ENCODE results near the gene NCOA4. TPM values are rescaled to one million over a fixed set of nuclear protein-coding genes. Genes with fewer than 3 reads are reported as not detected.

NCOA4 gene
- total and polyA plus RNA-seq, 2 of the 4 experiments (the other 2 are of a cell fraction): 62.2 to 188 TPM

DNA sequence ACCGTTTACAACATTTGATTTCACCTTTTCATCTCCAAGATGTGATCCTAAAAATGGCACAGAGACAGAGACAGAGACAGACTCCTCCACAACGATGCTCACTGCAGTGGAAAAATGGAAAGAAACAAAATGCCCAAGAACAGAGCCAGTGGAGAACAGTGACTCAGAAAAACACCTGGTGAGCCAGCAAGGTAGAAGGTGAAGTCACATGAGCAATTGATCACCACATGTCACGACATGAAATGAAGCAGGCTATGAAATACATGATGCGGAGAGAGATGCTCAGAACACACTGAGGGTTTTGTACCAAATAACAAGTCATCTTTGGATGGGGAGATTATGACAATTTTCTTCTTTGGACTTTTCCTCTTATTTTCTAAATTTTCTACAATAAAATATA lies 12.1 kb upstream of the NCOA4 start:
- BruUV-seq (replicated peaks): no TSS peak
- no peak overlapping the region for H2BK20ac ChIP-seq (ENCODE audit: low read depth, low read length)
- no peak overlapping the region for H3K9ac ChIP-seq (ENCODE audit: low read depth, low read length)
- no peak overlapping the region for H2BK5ac ChIP-seq (ENCODE audit: low read depth, low read length, poor library complexity, severe bottlenecking)
- no peaks in the 10 kb centered on the region for H4K20me1 ChIP-seq (ENCODE audit: insufficient read depth, low read length)
- H3K4me1 ChIP-seq (ENCODE audit: control insufficient read depth, insufficient read depth, low read length): no peaks in the 10 kb centered on the region
- in situ Hi-C loops (cut with MboI; ENCODE audit: low sequenced_read_pairs) (no loop called here), intact Hi-C loops (cut with micrococcal nuclease) (no loop called here), dilution Hi-C loops (cut with HindIII; ENCODE audit: low sequenced_read_pairs, unreplicated experiment) (no loop called here)
- H2BK15ac ChIP-seq (ENCODE audit: low read depth, low read length): no peak overlapping the region
- H3K27me3 ChIP-seq (ENCODE audit: control insufficient read depth, insufficient read depth, low read length): peaks cover 23% of the 10 kb centered on the region
- H2BK120ac ChIP-seq (ENCODE audit: low read depth, low read length): no peak overlapping the region
- ATAC-seq (ENCODE audit: low read depth): no peak
- TF ChIP-seq FOS (IDR thresholded peaks at IDR 0.05; ENCODE audit: low read depth, low read length) (no peak), RAD21 (IDR thresholded peaks at IDR 0.05; ENCODE audit: low read length) (no peak), NFE2L2 (IDR thresholded peaks at IDR 0.05; ENCODE audit: low read depth, low read length) (no peak), SMC3 (IDR thresholded peaks at IDR 0.05; ENCODE audit: low read depth, low read length) (no peak), MAFK (IDR thresholded peaks at IDR 0.05; ENCODE audit: low read depth, low read length) (no peak), CEBPB (IDR thresholded peaks at IDR 0.05; ENCODE audit: low read depth, low read length) (no peak), BHLHE40 (IDR thresholded peaks at IDR 0.05; ENCODE audit: low read depth, low read length) (no peak), CHD1 (IDR thresholded peaks at IDR 0.05; ENCODE audit: low read depth, low read length) (no peak), RCOR1 (IDR thresholded peaks at IDR 0.05; ENCODE audit: insufficient replicate concordance, low read length) (no peak), MXI1 (IDR thresholded peaks at IDR 0.05; ENCODE audit: borderline replicate concordance, low read depth, low read length) (no peak)
- TF ChIP-seq, protein P1, sequence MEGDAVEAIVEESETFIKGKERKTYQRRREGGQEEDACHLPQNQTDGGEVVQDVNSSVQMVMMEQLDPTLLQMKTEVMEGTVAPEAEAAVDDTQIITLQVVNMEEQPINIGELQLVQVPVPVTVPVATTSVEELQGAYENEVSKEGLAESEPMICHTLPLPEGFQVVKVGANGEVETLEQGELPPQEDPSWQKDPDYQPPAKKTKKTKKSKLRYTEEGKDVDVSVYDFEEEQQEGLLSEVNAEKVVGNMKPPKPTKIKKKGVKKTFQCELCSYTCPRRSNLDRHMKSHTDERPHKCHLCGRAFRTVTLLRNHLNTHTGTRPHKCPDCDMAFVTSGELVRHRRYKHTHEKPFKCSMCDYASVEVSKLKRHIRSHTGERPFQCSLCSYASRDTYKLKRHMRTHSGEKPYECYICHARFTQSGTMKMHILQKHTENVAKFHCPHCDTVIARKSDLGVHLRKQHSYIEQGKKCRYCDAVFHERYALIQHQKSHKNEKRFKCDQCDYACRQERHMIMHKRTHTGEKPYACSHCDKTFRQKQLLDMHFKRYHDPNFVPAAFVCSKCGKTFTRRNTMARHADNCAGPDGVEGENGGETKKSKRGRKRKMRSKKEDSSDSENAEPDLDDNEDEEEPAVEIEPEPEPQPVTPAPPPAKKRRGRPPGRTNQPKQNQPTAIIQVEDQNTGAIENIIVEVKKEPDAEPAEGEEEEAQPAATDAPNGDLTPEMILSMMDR (conservative IDR thresholded peaks at IDR 0.05; ENCODE audit: low read depth, low read length): no peak
- no peaks in the 10 kb centered on the region for H3K36me3 ChIP-seq (ENCODE audit: control insufficient read depth, insufficient read depth, low read length)
- no peak overlapping the region for H3K4ac ChIP-seq (ENCODE audit: low read depth, low read length)
- H4K91ac ChIP-seq (ENCODE audit: insufficient read depth, low read depth, low read length): no peak overlapping the region
- H3K9me3 ChIP-seq (ENCODE audit: control insufficient read depth, insufficient read depth, low read length): no peaks in the 10 kb centered on the region
- no peak overlapping the region for H2AK9ac ChIP-seq (replicated peaks; ENCODE audit: low read depth, low read length, poor library complexity)
- no peaks in the 10 kb centered on the region for H3K9me1 ChIP-seq (ENCODE audit: insufficient read depth, low read length)
- H3K4me3 ChIP-seq (ENCODE audit: insufficient read depth, low read depth, low read length): no peak overlapping the region
- no peaks in the 10 kb centered on the region for H3K79me1 ChIP-seq (ENCODE audit: low read depth in 1 of 2, low read length in 2 of 2)
- no peak overlapping the region for H4K5ac ChIP-seq (ENCODE audit: low read depth, low read length)
- H3K56ac ChIP-seq (ENCODE audit: extremely low read depth, insufficient read depth, low read length): no peak overlapping the region
- no peak overlapping the region for H3K27ac ChIP-seq (ENCODE audit: insufficient read depth, low read length)
- POLR2A ChIA-PET (ENCODE audit: unreplicated experiment): no interaction called here
- CTCF ChIA-PET: no interaction called here
- WGBS, 2 experiments (ENCODE audit: extremely low coverage in 2 of 2, insufficient read length in 1 of 2): 0% methylated on average over 1 of the region's 4 CpGs; no CpG with 5 or more reads in 1 of the 2 experiments
- no peak overlapping the region for H2AFZ ChIP-seq (replicated peaks; ENCODE audit: low read length, poor library complexity)
- no peak overlapping the region for H3K4me2 ChIP-seq (ENCODE audit: low read depth, low read length)
- no peak overlapping the region for H4K8ac ChIP-seq (ENCODE audit: low read depth in 2 of 2, low read length in 2 of 2)
- H2AK5ac ChIP-seq (ENCODE audit: low read depth, low read length): no peak overlapping the region
- H3K18ac ChIP-seq (ENCODE audit: low read depth, low read length): no peak overlapping the region
- no peak overlapping the region for H3K14ac ChIP-seq (replicated peaks; ENCODE audit: low read depth, low read length)
- H3K23ac ChIP-seq (ENCODE audit: low read depth, low read length): no peak overlapping the region
- no peak for DNase-seq

Measured in IMR-90 (cell line).